HUES48 (cell line): ENCODE results near the gene HEYL.

Source experiments
- H3K27ac ChIP-seq: one replicate; pipeline ENCODE4 v1.7.0; 2013; ENCODE audit warnings: low read depth, low read length, inconsistent platforms
- H3K27me3 ChIP-seq: 2 replicates; pipeline ENCODE4 v1.6.1; 2013; ENCODE audit warnings: mild to moderate bottlenecking, low read length; ENCODE audit not compliant: control insufficient read depth, insufficient read depth
- H3K36me3 ChIP-seq: 2 replicates; pipeline ENCODE4 v1.6.1; 2013; ENCODE audit warnings: low read length; ENCODE audit not compliant: control insufficient read depth, insufficient read depth
- H3K4me1 ChIP-seq: 2 replicates; pipeline ENCODE4 v1.6.1; 2013; ENCODE audit warnings: mild to moderate bottlenecking, low read length; ENCODE audit not compliant: control insufficient read depth, insufficient read depth
- H3K4me3 ChIP-seq: 2 replicates; pipeline ENCODE4 v1.5.1; 2013; ENCODE audit warnings: mild to moderate bottlenecking, low read depth, low read length
- H3K9ac ChIP-seq: 2 replicates; pipeline ENCODE4 v1.6.1; 2013; ENCODE audit warnings: mild to moderate bottlenecking, low read depth, low read length, moderate library complexity
- H3K9me3 ChIP-seq: 2 replicates; pipeline ENCODE4 v1.6.1; 2013; ENCODE audit warnings: low read length; ENCODE audit not compliant: control insufficient read depth, insufficient read depth

The HEYL gene

GRCh38 chr1:39652554-39652953 is 13.1 kb upstream of the HEYL start:
- Histone ChIP-seq H3K27ac (no peak overlapping the region), H3K4me1 (peaks cover 6% of the 10 kb centered on the region; the same call in 1 of the 2 replicates), H3K36me3 (no peaks in the 10 kb centered on the region), H3K27me3 (peaks cover 46% of the 10 kb centered on the region), H3K9me3 (no peaks in the 10 kb centered on the region), H3K9ac (no peak overlapping the region), H3K4me3 (no peak overlapping the region)

DNA sequence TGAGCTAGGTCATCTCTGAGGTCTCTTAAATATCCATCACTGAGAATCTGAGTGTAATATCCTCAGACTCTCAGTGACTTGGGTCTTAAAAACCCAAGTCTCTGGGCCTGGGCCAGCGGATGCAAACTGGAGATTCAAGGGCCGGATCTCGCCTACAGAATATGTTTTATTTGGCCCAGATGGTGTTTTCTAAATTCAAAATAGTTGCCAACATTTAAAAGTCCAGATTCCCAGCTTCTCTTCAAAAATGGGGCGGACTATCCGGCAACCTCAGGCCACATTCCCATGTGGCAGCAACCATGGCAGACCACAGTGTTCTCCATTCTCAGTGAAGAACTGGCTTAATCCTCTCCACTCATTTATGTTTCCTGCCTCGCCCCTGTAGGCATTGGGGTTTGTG is 12.7 kb upstream of the HEYL start:
- H3K27me3 ChIP-seq: peaks cover 45% of the 10 kb centered on the region
- H3K4me3 ChIP-seq: no peak overlapping the region
- no peaks in the 10 kb centered on the region for H3K36me3 ChIP-seq
- no peak overlapping the region for H3K9ac ChIP-seq
- H3K4me1 ChIP-seq: peaks cover 6% of the 10 kb centered on the region; the same call in 1 of the 2 replicates
- H3K9me3 ChIP-seq: no peaks in the 10 kb centered on the region
- H3K27ac ChIP-seq: no peak overlapping the region

DNA sequence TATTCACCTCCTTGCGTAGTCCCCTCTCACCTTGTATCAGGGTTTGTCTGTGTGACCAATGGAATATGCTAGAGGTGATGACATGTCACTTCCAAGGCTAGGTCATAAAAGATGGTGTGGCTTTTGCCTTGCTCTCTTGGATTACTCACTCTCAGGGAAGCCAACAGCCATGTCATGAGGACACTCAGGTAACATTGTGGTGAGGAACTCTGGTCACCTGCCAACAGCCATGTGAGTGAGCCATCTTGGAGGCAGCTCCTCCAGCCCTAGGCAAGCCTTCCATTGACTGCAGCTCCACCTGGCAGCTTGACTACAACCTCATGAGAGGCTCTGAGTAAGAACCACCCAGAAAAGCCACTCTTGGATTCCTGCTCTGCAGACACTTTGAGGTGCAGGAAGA is 11.0 kb upstream of the HEYL start:
- Histone ChIP-seq H3K36me3 (no peaks in the 10 kb centered on the region), H3K9ac (no peak overlapping the region), H3K27ac (no peak overlapping the region), H3K27me3 (peaks cover 35% of the 10 kb centered on the region), H3K9me3 (no peaks in the 10 kb centered on the region), H3K4me1 (peaks cover 11% of the 10 kb centered on the region), H3K4me3 (no peak overlapping the region)

- H3K27me3 ChIP-seq: peaks cover 37% of the 10 kb centered on the region
- no peaks in the 10 kb centered on the region for H3K9me3 ChIP-seq
- H3K4me1 ChIP-seq: peaks cover 11% of the 10 kb centered on the region
- H3K9ac ChIP-seq: no peak overlapping the region
- H3K36me3 ChIP-seq: no peaks in the 10 kb centered on the region
- H3K4me3 ChIP-seq: no peak overlapping the region
- H3K27ac ChIP-seq: no peak overlapping the region
These were observed 10.3 kb upstream of the HEYL start for GRCh38 chr1:39649636-39650185.

DNA sequence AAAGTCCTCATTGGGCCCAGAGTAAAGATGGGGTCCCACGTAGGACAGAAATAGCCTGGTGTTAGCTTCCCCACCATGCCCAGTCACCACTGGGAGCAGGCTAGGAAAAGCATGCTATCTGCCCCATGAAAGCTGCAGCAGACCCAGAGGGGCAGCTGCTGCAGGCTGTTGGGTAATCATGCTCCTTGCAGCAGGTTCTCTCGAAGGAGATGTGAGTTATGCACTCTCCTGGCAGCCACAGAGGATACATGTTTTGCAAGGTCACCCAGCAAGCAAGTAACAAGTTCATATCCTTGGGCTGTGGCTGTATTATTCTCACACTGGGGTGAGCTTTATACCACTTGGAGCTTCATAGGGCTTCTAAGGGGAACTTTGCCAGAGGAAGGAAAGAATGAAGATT is 9.1 kb upstream of the HEYL start:
- H3K4me3 ChIP-seq: no peak overlapping the region
- peaks cover 34% of the 10 kb centered on the region for H3K27me3 ChIP-seq
- peaks cover 6% of the 10 kb centered on the region for H3K4me1 ChIP-seq
- H3K9ac ChIP-seq: no peak overlapping the region
- no peaks in the 10 kb centered on the region for H3K9me3 ChIP-seq
- no peaks in the 10 kb centered on the region for H3K36me3 ChIP-seq
- H3K27ac ChIP-seq: no peak overlapping the region

GRCh38 chr1:39647247-39647646 is 7.8 kb upstream of the HEYL start:
- no peak overlapping the region for H3K9ac ChIP-seq
- no peaks in the 10 kb centered on the region for H3K36me3 ChIP-seq
- no peak overlapping the region for H3K27ac ChIP-seq
- H3K4me3 ChIP-seq: no peak overlapping the region
- no peaks in the 10 kb centered on the region for H3K9me3 ChIP-seq
- peaks cover 6% of the 10 kb centered on the region for H3K4me1 ChIP-seq
- H3K27me3 ChIP-seq: peaks cover 46% of the 10 kb centered on the region

DNA sequence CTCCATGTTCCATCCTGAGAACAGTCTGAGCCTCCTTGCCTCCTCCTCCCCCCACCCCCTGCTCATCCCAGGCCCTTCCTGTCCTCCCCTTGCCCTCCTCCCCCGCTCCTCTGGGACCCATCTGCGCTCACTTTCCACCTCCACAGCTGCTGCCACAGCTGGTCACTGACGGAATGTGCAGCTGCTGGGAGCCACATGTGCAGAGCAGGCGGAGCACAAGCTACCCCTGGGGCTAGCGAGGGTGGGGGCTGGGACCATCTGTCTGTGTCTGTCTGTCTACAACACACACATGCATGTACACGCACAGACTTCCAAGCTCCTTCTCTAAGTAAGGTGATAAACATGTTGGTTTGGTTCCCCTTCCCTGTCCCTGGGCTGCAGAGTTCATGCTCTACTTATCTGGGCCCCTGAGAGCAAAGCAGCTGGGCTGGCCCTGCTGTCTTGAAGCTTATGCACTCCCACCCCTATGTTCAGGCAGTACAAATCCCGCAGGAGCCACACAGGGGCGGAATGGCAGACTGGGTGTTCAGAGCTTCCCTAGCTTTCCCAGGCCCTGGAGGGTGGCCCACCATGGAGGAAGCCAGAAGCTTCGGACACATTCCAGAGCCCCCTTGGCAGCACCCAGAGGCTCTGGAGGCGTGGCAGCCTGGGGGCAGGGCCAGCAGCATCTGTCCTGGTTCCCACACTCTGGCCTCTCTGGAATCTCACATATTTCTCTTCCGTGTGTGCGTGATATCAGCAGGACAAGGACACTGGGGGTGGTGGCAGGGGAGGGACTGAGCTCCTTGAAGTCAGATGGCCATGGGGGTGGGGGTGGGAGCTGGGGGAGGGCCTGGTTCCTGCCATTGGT is 7.0 kb upstream of the HEYL start:
- H3K4me1 ChIP-seq: peaks cover 6% of the 10 kb centered on the region
- peak overlapping the region; percentile 43 for H3K27ac ChIP-seq
- H3K4me3 ChIP-seq: no peak overlapping the region
- peaks cover 49% of the 10 kb centered on the region for H3K27me3 ChIP-seq
- H3K36me3 ChIP-seq: no peaks in the 10 kb centered on the region
- no peak overlapping the region for H3K9ac ChIP-seq
- no peaks in the 10 kb centered on the region for H3K9me3 ChIP-seq

DNA sequence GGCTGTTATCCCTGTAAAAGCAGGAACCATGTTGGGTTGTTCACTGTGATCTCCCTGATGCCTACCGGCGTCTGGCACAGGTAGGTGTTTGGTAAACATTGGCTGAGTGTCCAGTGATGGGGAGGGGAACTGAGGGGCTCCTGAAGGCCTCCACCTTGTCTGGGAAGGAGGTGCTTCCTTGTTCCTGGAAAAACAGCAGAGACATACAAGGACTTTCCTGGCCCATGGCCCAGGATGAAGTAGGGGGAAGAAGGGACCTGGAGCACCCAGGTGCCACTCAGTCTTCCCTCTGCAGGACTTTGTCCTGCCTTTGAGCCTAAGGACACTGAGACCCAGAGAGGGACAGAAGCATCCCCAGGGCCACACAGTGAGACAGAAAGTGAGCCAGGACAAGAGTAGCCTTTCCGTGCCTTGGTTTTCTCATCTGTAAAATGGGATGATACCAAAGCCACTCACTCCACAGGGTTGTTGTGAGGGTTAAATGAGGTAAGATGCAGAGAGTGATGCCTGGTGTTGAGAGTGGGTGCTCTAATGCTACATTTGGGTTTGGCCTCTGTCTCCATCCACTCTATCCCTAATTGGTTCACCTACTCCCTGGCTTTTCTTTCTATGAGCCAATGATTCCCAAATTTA is 6.1 kb upstream of the HEYL start:
- H3K36me3 ChIP-seq: no peaks in the 10 kb centered on the region
- H3K27ac ChIP-seq: no peak overlapping the region
- peaks cover 54% of the 10 kb centered on the region for H3K27me3 ChIP-seq
- H3K4me3 ChIP-seq: no peak overlapping the region
- no peak overlapping the region for H3K9ac ChIP-seq
- H3K9me3 ChIP-seq: no peaks in the 10 kb centered on the region
- peaks cover 6% of the 10 kb centered on the region for H3K4me1 ChIP-seq

GRCh38 chr1:39643705-39644104 is 4.3 kb upstream of the HEYL start:
- Histone ChIP-seq H3K9me3 (no peaks in the 10 kb centered on the region), H3K36me3 (no peaks in the 10 kb centered on the region), H3K9ac (no peak overlapping the region), H3K4me1 (peaks cover 8% of the 10 kb centered on the region), H3K27me3 (peaks cover 63% of the 10 kb centered on the region), H3K27ac (no peak overlapping the region), H3K4me3 (no peak overlapping the region)

DNA sequence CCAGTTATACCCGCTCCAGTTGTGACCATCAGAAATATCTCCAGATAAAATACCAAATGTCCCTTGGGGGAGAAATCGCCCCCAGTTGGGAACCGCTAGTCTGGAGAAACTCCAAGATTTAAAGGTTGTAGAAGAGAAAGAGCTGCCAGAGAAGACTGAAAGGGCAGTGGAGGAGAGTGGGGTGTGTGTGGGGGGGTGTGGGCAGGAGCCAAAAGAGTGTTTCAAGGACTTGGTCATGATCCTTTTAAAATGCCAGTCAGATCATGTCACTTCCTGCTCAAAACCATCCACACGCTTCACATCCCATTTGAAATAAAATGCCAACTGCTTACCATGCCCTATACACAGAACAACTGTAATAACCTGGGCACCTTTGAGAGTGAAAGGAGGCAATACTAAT is 3.4 kb upstream of the HEYL start:
- no peak overlapping the region for H3K27ac ChIP-seq
- no peaks in the 10 kb centered on the region for H3K9me3 ChIP-seq
- peaks cover 72% of the 10 kb centered on the region for H3K27me3 ChIP-seq
- no peak overlapping the region for H3K4me3 ChIP-seq
- no peak overlapping the region for H3K9ac ChIP-seq
- H3K4me1 ChIP-seq: peaks cover 8% of the 10 kb centered on the region
- H3K36me3 ChIP-seq: no peaks in the 10 kb centered on the region

GRCh38 chr1:39640861-39641260 is 1.4 kb upstream of the HEYL start:
- no peak overlapping the region for H3K27ac ChIP-seq
- peaks cover 4% of the 10 kb centered on the region for H3K4me1 ChIP-seq
- H3K27me3 ChIP-seq: peaks cover 81% of the 10 kb centered on the region
- H3K9ac ChIP-seq: no peak overlapping the region
- no peaks in the 10 kb centered on the region for H3K36me3 ChIP-seq
- H3K9me3 ChIP-seq: no peaks in the 10 kb centered on the region
- H3K4me3 ChIP-seq: no peak overlapping the region
